ENCODE results near the gene LPCAT1.
A peak's percentile ranks its signal among the peaks of the same experiment; 100 is the strongest.
"Not testable (repeated sequence)": the region's sequence is repeated elsewhere in the genome, so short reads cannot be mapped to it uniquely, and the experiment has no call there.

LPCAT1 gene

DNA sequence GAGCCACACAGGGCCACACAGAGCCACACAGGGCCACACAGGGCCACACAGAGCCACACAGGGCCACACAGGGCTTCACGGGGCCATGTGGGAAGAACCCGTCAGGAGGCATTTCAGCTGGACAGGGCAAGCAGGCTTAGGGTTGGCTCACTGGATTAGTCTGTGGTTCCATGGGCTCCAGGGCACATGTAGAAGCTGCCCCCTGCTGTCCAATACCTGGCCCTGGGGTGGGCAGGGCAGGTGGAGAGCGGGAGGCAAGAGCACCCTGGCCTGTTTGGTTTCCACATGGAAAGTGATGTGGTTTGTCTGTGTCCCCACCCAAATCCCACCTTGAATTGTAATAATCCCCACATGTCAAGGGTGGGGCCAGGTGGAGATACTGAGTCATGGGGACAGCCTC, 16.4 kb upstream of the LPCAT1 start:
- Histone ChIP-seq H3K36me3 (replicated peaks) (no peaks in the 10 kb centered on the region), H3K27me3 (ENCODE audit: low read depth) (peaks cover 7% of the 10 kb centered on the region; the same call in 1 of the 2 replicates), H3K4me1 (no peaks in the 10 kb centered on the region), H3K9me3 (no peaks in the 10 kb centered on the region), H3K4me3 (no peak overlapping the region)
- DNase-seq (ENCODE audit: low spot score in 2 of 2) = peak in 1 of 2 experiments; percentile 3
- in situ Hi-C loops (cut with MboI; ENCODE audit: low sequenced_read_pairs) = no loop called here

DNA sequence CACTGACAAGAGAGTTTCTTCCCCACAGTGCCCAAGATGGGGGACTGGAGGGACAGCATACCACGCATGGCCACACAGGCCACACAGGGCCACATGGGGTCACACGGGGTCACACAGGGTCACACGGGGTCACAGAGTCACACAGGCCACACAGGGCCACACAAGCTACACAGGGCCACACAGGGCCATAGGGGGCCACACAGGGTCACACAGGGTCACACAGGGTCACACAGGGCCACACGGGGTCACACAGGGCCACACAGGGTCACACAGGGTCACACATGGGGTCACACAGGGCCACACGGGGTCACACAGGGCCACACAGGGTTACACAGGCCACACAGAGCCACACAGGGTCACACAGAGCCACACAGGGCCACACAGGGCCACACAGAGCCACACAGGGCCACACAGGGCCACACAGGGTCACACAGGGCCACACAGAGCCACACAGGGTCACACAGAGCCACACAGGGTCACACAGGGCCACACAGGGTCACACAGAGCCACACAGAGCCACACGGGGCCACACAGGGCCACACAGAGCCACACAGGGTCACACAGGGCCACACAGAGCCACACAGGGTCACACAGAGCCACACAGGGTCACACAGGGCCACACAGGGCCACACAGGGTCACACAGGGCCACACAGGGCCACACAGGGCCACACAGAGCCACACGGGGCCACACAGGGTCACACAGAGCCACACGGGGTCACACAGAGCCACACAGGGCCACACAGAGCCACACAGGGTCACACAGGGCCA, 15.8 kb upstream of the LPCAT1 start:
- H3K27me3 ChIP-seq (ENCODE audit: low read depth) = peaks cover 11% of the 10 kb centered on the region
- DNase-seq (ENCODE audit: low spot score in 2 of 2) = peak in 1 of 2 experiments; percentile 5
- H3K4me3 ChIP-seq; H3K9me3 ChIP-seq; in situ Hi-C loops (cut with MboI; ENCODE audit: low sequenced_read_pairs); H3K4me1 ChIP-seq; H3K36me3 ChIP-seq (replicated peaks): not testable (repeated sequence)

DNA sequence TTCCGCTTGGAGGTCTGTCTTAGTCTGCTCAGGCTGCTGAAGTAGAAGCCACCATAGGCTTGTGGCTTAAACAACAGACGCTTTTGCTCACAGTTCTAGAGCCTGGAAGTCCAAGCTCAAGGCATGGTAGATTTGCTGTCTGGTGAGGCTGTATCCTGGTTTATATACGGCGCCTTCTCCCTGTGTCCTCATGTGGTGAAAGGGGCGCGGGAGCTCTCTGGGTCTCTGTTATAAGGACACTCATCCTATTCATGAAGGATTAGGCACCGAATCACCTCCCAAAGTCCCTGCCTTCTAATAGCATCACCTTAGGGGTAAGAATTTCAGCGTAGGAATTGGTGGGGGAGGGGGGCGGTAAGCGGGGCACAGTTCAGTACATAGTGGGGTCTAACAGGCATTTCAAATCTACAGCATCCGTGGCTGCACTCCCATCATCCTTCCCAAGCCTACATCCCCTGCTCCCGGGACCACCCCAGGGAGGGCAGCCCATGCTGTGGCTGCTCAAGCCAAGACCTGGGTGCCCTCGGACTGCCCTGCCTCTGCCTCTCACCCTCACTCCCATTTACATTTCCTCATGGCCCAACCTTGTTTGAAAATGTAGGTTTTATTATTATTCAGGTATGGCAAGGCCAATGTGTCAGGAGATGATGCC, 15.1 kb upstream of the LPCAT1 start:
- Histone ChIP-seq H3K9me3 (0 out of 2 replicates have a peak, but pooled peaks cover 2% of the 10 kb centered on the region), H3K36me3 (replicated peaks) (no peaks in the 10 kb centered on the region), H3K4me3 (no peak overlapping the region), H3K27me3 (ENCODE audit: low read depth) (peaks cover 15% of the 10 kb centered on the region), H3K4me1 (no peaks in the 10 kb centered on the region)
- peak in 1 of 2 experiments; percentile 4 for DNase-seq (ENCODE audit: low spot score in 2 of 2)
- in situ Hi-C loops (cut with MboI; ENCODE audit: low sequenced_read_pairs) = no loop called here

DNA sequence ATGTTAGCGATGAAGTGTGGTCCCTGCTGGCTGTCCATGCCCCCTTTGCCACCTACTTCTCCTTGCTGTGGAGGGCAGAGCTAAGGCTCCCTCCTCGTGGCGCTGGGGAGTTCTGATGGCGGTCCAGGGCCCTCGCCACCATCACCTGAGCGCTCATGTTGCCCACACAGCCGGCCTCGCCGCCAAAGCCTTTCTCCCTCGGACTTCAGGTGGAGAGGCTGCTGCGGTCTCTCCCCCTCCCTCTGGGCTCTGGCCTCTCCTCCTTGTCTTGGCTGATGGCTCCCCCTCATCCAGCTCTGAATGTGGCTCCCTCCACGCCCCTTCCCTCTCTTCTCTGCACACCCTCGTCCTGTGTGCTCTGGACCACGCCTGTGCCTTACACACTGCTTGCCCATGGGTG, 14.5 kb upstream of the LPCAT1 start:
- in situ Hi-C loops (cut with MboI; ENCODE audit: low sequenced_read_pairs) = no loop called here
- Histone ChIP-seq H3K27me3 (ENCODE audit: low read depth) (peaks cover 16% of the 10 kb centered on the region), H3K4me3 (no peak overlapping the region), H3K4me1 (no peaks in the 10 kb centered on the region), H3K36me3 (replicated peaks) (no peaks in the 10 kb centered on the region), H3K9me3 (0 out of 2 replicates have a peak, but pooled peaks cover 2% of the 10 kb centered on the region)
- DNase-seq (ENCODE audit: low spot score in 2 of 2) = peak in 1 of 2 experiments; percentile 6

DNA sequence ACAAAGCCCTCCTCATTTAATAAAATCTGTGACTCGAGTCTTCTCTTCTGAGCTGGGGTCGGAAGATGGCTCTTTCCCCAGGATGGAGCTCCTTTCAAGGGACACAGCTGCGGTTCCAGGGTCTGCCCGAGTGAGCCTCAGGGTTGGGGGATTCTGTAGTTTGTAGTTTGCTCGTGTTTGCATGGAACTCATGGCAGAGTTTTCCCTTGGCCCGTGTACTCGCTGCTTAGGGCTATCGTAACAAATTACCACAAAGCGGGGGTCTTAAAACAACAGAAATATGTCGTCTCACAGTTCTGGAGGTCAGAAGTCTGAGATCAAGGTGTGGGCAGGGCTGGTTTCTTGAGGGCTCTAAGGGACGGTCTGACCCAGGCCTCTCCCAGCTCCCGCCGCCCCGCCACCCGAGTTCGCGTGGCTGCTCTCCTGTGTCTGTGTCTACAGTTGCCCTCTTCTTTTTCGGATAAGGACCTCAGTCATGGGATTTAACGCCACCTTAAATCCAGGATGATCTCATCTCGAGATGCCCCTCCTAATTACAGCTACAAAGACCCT, 13.9 kb upstream of the LPCAT1 start:
- no peaks in the 10 kb centered on the region for H3K4me1 ChIP-seq
- H3K36me3 ChIP-seq (replicated peaks) = no peaks in the 10 kb centered on the region
- in situ Hi-C loops (cut with MboI; ENCODE audit: low sequenced_read_pairs) = no loop called here
- no peak for DNase-seq (ENCODE audit: low spot score in 2 of 2)
- H3K4me3 ChIP-seq = no peak overlapping the region
- H3K27me3 ChIP-seq (ENCODE audit: low read depth) = peaks cover 19% of the 10 kb centered on the region
- 0 out of 2 replicates have a peak, but pooled peaks cover 2% of the 10 kb centered on the region for H3K9me3 ChIP-seq

DNA sequence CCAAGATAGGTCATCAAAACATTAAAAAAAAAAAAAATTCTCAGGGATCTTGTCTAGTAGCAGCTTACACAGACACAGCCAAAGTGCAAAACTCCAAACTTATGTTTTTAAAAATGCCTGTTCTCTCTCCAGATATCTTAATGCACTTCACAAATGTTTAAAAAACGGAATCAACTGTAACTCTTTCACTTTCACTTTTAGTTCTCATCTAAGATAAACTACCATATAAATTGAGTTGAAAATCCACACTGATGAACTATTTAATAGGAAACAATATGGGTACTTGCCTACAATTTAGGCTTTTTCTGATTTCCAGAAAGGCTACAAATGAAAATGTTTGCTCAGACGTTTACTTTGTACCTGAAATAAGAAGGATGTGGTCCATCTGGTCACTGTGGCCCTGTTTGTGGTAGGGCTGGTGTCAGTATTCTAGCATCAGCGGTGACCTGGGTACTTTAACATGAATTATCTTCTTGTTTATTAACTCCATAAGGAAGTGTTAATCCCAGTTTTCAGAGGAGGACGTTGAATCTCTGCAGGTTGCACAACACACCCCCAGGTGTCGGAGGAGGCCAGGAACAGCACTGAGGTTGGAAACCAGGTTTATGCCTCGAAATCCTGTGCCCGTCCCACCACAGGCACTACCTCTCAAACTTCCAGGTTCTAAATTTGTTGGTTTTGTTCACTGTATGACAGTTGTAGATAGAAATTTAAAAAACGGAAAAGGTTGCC, 13.3 kb upstream of the LPCAT1 start:
- Histone ChIP-seq H3K4me3 (no peak overlapping the region), H3K36me3 (replicated peaks) (no peaks in the 10 kb centered on the region), H3K4me1 (no peaks in the 10 kb centered on the region), H3K9me3 (0 out of 2 replicates have a peak, but pooled peaks cover 2% of the 10 kb centered on the region), H3K27me3 (ENCODE audit: low read depth) (peaks cover 24% of the 10 kb centered on the region)
- in situ Hi-C loops (cut with MboI; ENCODE audit: low sequenced_read_pairs) = no loop called here
- DNase-seq (ENCODE audit: low spot score in 2 of 2) = no peak

DNA sequence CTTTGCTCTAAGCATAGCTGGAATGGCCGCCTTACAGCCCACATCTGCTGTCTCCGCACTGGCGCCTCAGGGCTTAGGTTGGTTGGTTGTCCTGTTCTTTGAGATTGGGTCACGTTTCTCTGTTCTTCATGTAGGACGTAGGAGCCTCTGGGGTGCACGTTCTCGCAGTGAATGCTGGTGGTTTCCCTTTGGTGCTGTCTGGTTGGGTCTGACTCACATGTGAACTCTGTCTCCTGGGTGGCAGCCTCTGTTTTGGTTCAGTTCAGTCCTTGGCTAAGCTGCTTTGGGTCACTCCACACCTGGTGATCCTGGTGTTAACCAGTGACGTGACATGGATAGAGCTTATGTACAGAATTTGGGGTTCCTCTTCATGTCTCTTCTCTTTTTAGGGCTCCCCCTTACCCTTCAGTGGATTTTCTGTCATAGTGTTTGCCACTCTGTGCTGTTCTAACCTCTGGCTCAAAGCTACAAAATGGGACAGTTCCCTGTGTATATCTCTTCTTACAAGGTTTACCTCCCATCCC, 12.6 kb upstream of the LPCAT1 start:
- peak in 1 of 2 experiments; percentile 1 for DNase-seq (ENCODE audit: low spot score in 2 of 2)
- Histone ChIP-seq H3K4me3 (no peak overlapping the region), H3K9me3 (0 out of 2 replicates have a peak, but pooled peaks cover 2% of the 10 kb centered on the region), H3K27me3 (ENCODE audit: low read depth) (peaks cover 26% of the 10 kb centered on the region), H3K36me3 (replicated peaks) (no peaks in the 10 kb centered on the region), H3K4me1 (no peaks in the 10 kb centered on the region)
- in situ Hi-C loops (cut with MboI; ENCODE audit: low sequenced_read_pairs) = no loop called here

DNA sequence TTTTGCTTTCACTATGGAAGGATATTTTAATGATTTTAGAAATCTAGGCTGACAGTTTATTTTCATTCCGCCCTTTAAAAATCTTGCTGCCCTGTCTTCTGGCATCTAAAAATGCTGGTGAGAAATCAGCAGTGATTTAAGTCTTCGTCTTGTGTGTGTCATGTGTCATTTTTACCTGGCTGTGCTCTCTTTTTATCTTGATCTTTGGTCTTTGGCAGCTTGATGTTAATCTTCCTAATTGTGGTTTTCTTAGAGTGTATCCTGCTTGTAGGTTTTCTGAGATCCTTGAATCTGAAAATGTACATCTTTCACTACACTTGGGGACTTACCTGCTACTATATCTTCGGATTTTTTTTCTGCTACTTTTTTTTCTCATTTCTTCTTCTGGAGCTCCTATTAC, 11.9 kb upstream of the LPCAT1 start:
- no peaks in the 10 kb centered on the region for H3K36me3 ChIP-seq (replicated peaks)
- in situ Hi-C loops (cut with MboI; ENCODE audit: low sequenced_read_pairs) = no loop called here
- DNase-seq (ENCODE audit: low spot score in 2 of 2) = no peak
- H3K27me3 ChIP-seq (ENCODE audit: low read depth) = peaks cover 29% of the 10 kb centered on the region
- 0 out of 2 replicates have a peak, but pooled peaks cover 2% of the 10 kb centered on the region for H3K9me3 ChIP-seq
- no peak overlapping the region for H3K4me3 ChIP-seq
- H3K4me1 ChIP-seq = no peaks in the 10 kb centered on the region

DNA sequence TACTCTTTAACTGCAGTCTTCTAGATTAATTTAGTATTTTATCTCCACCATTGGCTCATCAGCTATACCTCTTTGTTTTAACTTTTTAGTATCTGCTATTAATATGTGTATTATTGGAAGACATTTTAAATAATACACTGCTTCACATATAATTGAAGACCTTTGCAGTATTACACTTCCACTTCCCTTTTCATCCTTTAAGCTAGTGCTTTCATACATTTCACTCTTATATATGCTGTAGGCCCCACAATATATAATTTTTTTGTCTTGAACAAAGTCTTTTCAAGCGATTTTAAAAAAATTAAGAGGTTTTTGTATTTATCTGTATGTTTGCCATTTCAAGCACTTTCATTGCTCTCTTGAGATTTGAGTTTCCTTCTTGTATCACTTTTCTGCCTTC, 8.6 kb upstream of the LPCAT1 start:
- no peaks in the 10 kb centered on the region for H3K36me3 ChIP-seq (replicated peaks)
- H3K4me3 ChIP-seq = no peak overlapping the region
- H3K27me3 ChIP-seq (ENCODE audit: low read depth) = peaks cover 29% of the 10 kb centered on the region
- DNase-seq (ENCODE audit: low spot score in 2 of 2) = no peak
- in situ Hi-C loops (cut with MboI; ENCODE audit: low sequenced_read_pairs) = no loop called here
- no peaks in the 10 kb centered on the region for H3K4me1 ChIP-seq
- 0 out of 2 replicates have a peak, but pooled peaks cover 2% of the 10 kb centered on the region for H3K9me3 ChIP-seq

DNA sequence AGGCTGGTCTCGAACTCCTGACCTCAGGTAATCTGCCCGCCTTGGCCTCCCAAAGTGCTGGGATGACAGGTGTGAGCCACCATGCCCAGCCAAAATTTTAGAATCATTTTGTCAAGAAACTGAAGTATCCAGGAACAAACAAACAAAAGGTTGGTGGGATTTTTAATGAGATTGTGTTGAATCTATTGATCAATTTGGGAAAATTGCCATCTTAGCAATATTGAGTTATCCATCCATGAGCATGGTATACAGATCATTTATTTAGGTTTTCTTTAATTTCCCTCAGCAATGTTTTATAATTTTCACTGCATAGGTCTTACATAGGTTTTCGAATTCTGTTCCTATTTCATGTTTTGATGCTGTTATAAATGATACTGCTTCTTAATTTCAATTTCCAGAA, 5.7 kb upstream of the LPCAT1 start:
- Histone ChIP-seq H3K9me3 (0 out of 2 replicates have a peak, but pooled peaks cover 2% of the 10 kb centered on the region), H3K4me3 (no peak overlapping the region), H3K36me3 (replicated peaks) (no peaks in the 10 kb centered on the region), H3K4me1 (peaks cover under 1% of the 10 kb centered on the region), H3K27me3 (ENCODE audit: low read depth) (peaks cover 17% of the 10 kb centered on the region)
- no peak for DNase-seq (ENCODE audit: low spot score in 2 of 2)
- in situ Hi-C loops (cut with MboI; ENCODE audit: low sequenced_read_pairs) = no loop called here

DNA sequence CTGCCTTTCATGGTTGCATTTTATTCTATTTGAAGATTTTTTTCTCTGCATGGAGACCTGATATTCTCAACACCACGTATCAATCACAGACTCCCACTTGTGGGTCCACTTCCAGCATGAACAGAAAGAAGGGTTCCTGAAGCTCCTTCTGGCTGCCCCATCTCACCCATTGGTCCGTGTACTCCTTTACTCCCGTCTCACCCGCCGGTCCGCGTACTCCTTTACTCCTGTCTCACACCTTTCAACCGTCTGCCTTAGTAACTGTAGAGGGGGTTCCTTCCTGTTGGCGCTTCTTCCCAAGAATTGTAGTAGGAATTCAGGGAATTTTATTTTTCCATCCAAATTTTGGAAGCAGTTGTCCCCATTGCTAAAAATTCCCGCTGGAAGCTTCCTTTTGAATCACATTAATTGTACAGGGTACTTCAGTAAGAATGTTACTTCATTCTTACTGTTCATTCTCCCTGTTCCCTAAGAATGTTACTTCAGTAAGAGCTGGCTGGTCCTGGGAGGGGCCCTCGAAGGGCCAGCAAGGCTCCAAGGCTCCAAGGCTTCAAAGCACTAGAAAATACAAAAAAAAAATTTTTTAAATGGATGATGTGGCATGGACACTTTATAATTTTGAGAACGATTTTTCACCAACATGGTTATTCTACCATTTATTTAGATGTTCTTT, 3.9 kb upstream of the LPCAT1 start:
- Histone ChIP-seq H3K4me3 (no peak overlapping the region), H3K27me3 (ENCODE audit: low read depth) (peaks cover 10% of the 10 kb centered on the region; the same call in 1 of the 2 replicates), H3K9me3 (no peaks in the 10 kb centered on the region), H3K4me1 (peaks cover 4% of the 10 kb centered on the region), H3K36me3 (replicated peaks) (no peaks in the 10 kb centered on the region)
- in situ Hi-C loops (cut with MboI; ENCODE audit: low sequenced_read_pairs) = no loop called here
- peak in 1 of 2 experiments; percentile 5 for DNase-seq (ENCODE audit: low spot score in 2 of 2)

DNA sequence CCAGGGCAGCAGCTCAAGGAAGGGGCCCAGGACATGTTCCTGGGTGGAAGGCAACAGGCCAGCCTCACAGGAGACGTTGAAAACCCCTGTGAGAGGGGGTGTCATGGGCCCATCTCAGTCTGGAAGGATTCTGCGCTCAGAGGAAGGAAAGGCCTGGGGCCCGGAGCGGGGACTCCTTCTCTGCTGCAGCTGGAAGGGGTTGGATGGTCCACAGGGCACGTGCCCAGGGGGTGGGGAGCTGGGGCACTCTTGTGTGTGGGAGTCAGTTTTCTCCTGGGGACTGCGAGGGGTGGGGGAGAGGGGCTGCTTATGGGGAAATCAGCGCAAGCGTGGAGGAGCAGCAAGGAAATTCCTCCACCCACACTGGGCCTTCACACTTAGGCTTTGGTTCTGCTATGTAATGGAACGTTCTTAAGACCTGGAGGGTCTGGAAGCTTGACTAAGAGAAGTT, 2.9 kb upstream of the LPCAT1 start:
- Histone ChIP-seq H3K4me3 (no peak overlapping the region), H3K9me3 (no peaks in the 10 kb centered on the region), H3K4me1 (peaks cover 6% of the 10 kb centered on the region), H3K36me3 (replicated peaks) (peaks cover 1% of the 10 kb centered on the region; the same call in 1 of the 2 replicates), H3K27me3 (ENCODE audit: low read depth) (peaks cover 4% of the 10 kb centered on the region; the same call in 1 of the 2 replicates)
- peak in 1 of 2 experiments; percentile 5 for DNase-seq (ENCODE audit: low spot score in 2 of 2)
- in situ Hi-C loops (cut with MboI; ENCODE audit: low sequenced_read_pairs) = no loop called here

DNA sequence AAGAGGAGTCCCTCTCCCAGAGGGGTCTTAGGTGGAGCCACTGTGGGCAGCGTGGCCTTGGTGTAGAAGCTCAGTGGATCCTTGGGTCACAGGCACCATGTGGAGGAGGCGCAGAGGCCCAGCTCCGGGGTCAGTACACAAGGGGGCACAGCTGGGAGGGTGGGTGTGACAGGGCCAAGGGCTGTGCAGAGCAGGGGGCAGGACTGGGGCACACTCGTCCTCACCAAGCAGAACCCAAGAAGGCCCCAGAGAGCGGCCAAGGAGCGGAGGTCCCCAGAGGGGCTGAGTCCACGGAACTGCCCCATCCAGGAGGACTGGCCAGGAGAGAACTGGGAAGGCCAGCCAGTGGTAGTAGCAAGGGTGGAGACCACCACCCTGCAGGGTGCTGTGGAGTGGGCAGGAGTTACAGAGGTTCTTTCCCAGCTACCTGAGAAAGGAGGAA, 2.5 kb upstream of the LPCAT1 start:
- Histone ChIP-seq H3K27me3 (ENCODE audit: low read depth) (peaks cover 2% of the 10 kb centered on the region; the same call in 1 of the 2 replicates), H3K36me3 (replicated peaks) (peaks cover 6% of the 10 kb centered on the region), H3K4me1 (peaks cover 8% of the 10 kb centered on the region), H3K4me3 (no peak overlapping the region), H3K9me3 (no peaks in the 10 kb centered on the region)
- DNase-seq (ENCODE audit: low spot score in 2 of 2) = peak in 1 of 2 experiments; percentile 6
- in situ Hi-C loops (cut with MboI; ENCODE audit: low sequenced_read_pairs) = no loop called here

All from HAP-1 (cell line).